ENCODE data around the gene INPP5K. TPM values are rescaled to one million over a fixed set of nuclear protein-coding genes. Genes with fewer than 3 reads are reported as not detected.
A peak's percentile ranks its signal among the peaks of the same experiment; 100 is the strongest.

The INPP5K gene
- total RNA-seq, 1 donor from 2014 or later, result 29.8 TPM

GRCh38 chr17:1504866-1505265 is 11.5 kb downstream of the INPP5K start:
- Mint-ChIP-seq H3K27ac (no peak overlapping the region), H3K9me3 (ENCODE audit: low read depth) (no peaks in the 10 kb centered on the region), H3K4me1 (ENCODE audit: low read depth) (no peaks in the 10 kb centered on the region), H3K36me3 (ENCODE audit: insufficient read depth) (peaks cover 8% of the 10 kb centered on the region), H3K27me3 (no peaks in the 10 kb centered on the region), H3K4me3 (ENCODE audit: low read depth) (no peak overlapping the region)
- TF ChIP-seq CTCF (IDR thresholded peaks at IDR 0.05; ENCODE audit: unreplicated experiment), result no peak
- DNase-seq (ENCODE audit: low spot score, unreplicated experiment), result no peak

GRCh38 chr17:1503699-1504098 is 12.7 kb downstream of the INPP5K start:
- Mint-ChIP-seq H3K36me3 (ENCODE audit: insufficient read depth) (peaks cover 8% of the 10 kb centered on the region), H3K9me3 (ENCODE audit: low read depth) (no peaks in the 10 kb centered on the region), H3K4me3 (ENCODE audit: low read depth) (no peak overlapping the region), H3K4me1 (ENCODE audit: low read depth) (no peaks in the 10 kb centered on the region), H3K27me3 (no peaks in the 10 kb centered on the region), H3K27ac (no peak overlapping the region)
- TF ChIP-seq CTCF (IDR thresholded peaks at IDR 0.05; ENCODE audit: unreplicated experiment), result no peak
- DNase-seq (ENCODE audit: low spot score, unreplicated experiment), result no peak

DNA sequence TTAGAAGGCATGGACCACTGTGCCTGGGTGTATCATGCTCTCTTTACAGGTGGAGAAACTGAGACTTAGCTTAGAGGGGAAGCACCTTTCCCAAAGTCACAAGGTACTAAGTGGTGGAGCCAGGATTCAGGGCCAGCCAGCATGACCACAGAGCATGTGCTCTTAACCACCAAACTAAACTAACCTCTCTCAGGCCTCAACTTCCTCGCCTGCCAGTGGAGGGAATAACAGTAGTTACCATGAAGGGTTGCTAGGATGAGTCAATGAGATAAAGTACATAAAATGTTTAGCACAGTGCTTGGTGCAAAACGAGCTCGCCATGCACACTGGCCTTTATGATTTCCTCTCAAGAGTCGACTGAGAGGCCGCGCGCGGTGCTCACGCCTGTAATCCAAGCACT is 17.5 kb downstream of the INPP5K start:
- Mint-ChIP-seq H3K27me3 (peaks cover 2% of the 10 kb centered on the region), H3K27ac (peak overlapping the region; percentile 45), H3K9me3 (ENCODE audit: low read depth) (no peaks in the 10 kb centered on the region), H3K4me3 (ENCODE audit: low read depth) (no peak overlapping the region), H3K4me1 (ENCODE audit: low read depth) (no peaks in the 10 kb centered on the region), H3K36me3 (ENCODE audit: insufficient read depth) (no peaks in the 10 kb centered on the region)
- TF ChIP-seq CTCF (IDR thresholded peaks at IDR 0.05; ENCODE audit: unreplicated experiment), result no peak
- no peak for DNase-seq (ENCODE audit: low spot score, unreplicated experiment)

DNA sequence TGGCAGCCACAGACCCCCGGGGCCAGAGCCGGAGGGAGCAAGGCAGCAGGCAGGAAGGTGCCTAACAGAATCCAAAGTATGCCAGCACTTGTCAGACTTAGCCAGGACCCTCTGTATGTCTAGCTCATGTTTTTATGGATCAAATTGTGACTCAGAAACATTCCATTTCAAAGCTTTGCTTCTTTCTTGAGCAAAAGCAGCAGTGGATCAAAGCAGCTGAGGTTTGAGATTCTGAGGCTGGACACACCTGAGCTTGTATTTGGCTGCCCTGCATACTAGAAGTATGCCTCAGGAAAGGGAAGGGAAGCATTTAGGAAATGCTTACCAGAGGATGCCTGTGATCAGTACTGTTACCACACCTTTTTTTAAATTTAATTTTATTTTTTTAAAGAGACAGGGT is 18.2 kb downstream of the INPP5K start:
- no peak overlapping the region for H3K27ac Mint-ChIP-seq
- H3K9me3 Mint-ChIP-seq (ENCODE audit: low read depth), result no peaks in the 10 kb centered on the region
- H3K36me3 Mint-ChIP-seq (ENCODE audit: insufficient read depth), result no peaks in the 10 kb centered on the region
- H3K4me3 Mint-ChIP-seq (ENCODE audit: low read depth), result no peak overlapping the region
- no peak for TF ChIP-seq CTCF (IDR thresholded peaks at IDR 0.05; ENCODE audit: unreplicated experiment)
- no peak for DNase-seq (ENCODE audit: low spot score, unreplicated experiment)
- H3K4me1 Mint-ChIP-seq (ENCODE audit: low read depth), result no peaks in the 10 kb centered on the region
- H3K27me3 Mint-ChIP-seq, result peaks cover 5% of the 10 kb centered on the region

DNA sequence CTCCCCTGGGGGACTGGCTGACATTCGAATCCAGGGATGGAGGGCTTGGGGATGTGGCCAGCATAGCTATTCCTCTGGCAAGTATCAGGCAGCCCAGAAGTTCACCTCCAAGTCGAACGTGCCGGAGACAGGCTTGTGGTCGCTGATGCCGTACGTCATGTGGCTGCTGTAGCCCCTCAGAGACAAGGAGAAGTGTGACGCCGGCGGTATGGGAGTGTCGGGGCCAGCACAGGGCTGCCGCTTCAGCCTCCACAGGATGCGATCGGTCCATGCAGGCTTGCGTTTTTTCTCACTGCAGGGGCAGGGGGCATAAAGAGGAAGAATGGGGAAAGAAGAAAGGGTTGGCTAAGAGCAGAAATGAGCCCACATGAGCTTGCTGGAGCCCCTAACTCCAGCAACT is 18.6 kb downstream of the INPP5K start:
- no peak for DNase-seq (ENCODE audit: low spot score, unreplicated experiment)
- Mint-ChIP-seq H3K9me3 (ENCODE audit: low read depth) (no peaks in the 10 kb centered on the region), H3K4me1 (ENCODE audit: low read depth) (no peaks in the 10 kb centered on the region), H3K4me3 (ENCODE audit: low read depth) (no peak overlapping the region), H3K27ac (no peak overlapping the region), H3K36me3 (ENCODE audit: insufficient read depth) (no peaks in the 10 kb centered on the region), H3K27me3 (peaks cover 5% of the 10 kb centered on the region)
- no peak for TF ChIP-seq CTCF (IDR thresholded peaks at IDR 0.05; ENCODE audit: unreplicated experiment)
